B cell (primary cell): ENCODE measurements around the gene CHKB. TPM values are rescaled to one million over a fixed set of nuclear protein-coding genes. Genes with fewer than 3 reads are reported as not detected.

ENCODE experiments used
- ATAC-seq: fragments of 200-7000 bp; cut with Tn5 transposase; one replicate; pipeline ENCODE4 v1.10.0; 2021; ENCODE audit warnings: low read depth, mild to moderate bottlenecking, moderate number of reproducible peaks, moderate library complexity
- CTCF ChIA-PET: fragments of 350-600 bp; sonication (Branson Sonifier 250); formaldehyde crosslinking; loops from one replicate; lab custom pipeline; 2021; ENCODE audit warnings: antibody characterized with exemption, inconsistent platforms; lab: Charles Lee
- POLR2A ChIA-PET: fragments of 350-600 bp; sonication (Branson Sonifier 250); formaldehyde crosslinking; loops from one replicate; lab custom pipeline; 2021; ENCODE audit warnings: antibody characterized with exemption; lab: Charles Lee
- DNase-seq: peaks from one replicate; pipeline ENCODE4 v3.0.0; 2013
- H2AFZ ChIP-seq: 2 replicates; pipeline ENCODE4 v1.6.1; 2012; ENCODE audit warnings: mild to moderate bottlenecking, low read depth, low read length; ENCODE audit not compliant: insufficient read depth, poor library complexity, severe bottlenecking
- H3K27ac ChIP-seq, 2 donors: 1 replicate in 1 of 2; 2 replicates in 1 of 2; pipeline ENCODE4 v1.5.1; 2012 to 2013; ENCODE audit warnings: low read length in 2 of 2, mild to moderate bottlenecking in 2 of 2, moderate library complexity in 1 of 2
- H3K27me3 ChIP-seq, 4 experiments: fragments of 200-600 bp in 1 of 4; sonication (generic) in 1 of 4; replicated peaks in 1 of 4; 1 replicate in 2 of 4; 2 replicates in 2 of 4; pipeline versions ENCODE4 v1.6.1 to v1.7.0; 2013 to 2016; ENCODE audit warnings: low read length in 3 of 4, mild to moderate bottlenecking in 2 of 4, mixed read lengths in 1 of 4, moderate library complexity in 1 of 4; ENCODE audit not compliant: insufficient read depth in 4 of 4, control insufficient read depth in 3 of 4; ENCODE audit errors: control extremely low read depth in 1 of 4
- H3K36me3 ChIP-seq, 2 experiments: replicated peaks in 1 of 2; 1 replicate in 1 of 2; 2 replicates in 1 of 2; pipeline versions ENCODE4 v1.6.1 to v1.7.1; 2013; ENCODE audit warnings: low read length in 1 of 2; ENCODE audit not compliant: insufficient read depth in 2 of 2, control insufficient read depth in 1 of 2; ENCODE audit errors: control extremely low read depth in 1 of 2, extremely low read depth in 1 of 2
- H3K4me1 ChIP-seq, 2 donors: fragments of 200-600 bp in 1 of 2; sonication (generic) in 1 of 2; 1 replicate in 1 of 2; 2 replicates in 1 of 2; pipeline versions ENCODE4 v1.5.1 to v1.6.1; 2013 to 2017; ENCODE audit warnings: low read length in 2 of 2; ENCODE audit not compliant: control insufficient read depth in 2 of 2, insufficient read depth in 2 of 2
- H3K4me2 ChIP-seq: replicated peaks from 2 replicates; pipeline ENCODE3; 2012; ENCODE audit warnings: mild to moderate bottlenecking, low read depth, low read length; ENCODE audit not compliant: poor library complexity, severe bottlenecking
- H3K4me3 ChIP-seq, 5 experiments: fragments of 200-600 bp in 1 of 5; sonication (generic) in 1 of 5; 1 replicate in 3 of 5; 2 replicates in 2 of 5; pipeline versions ENCODE4 v1.5.1 to v1.7.0; 2011 to 2016; ENCODE audit warnings: low read length in 4 of 5, mild to moderate bottlenecking in 4 of 5, low read depth in 2 of 5, control low read depth in 1 of 5, moderate library complexity in 1 of 5; ENCODE audit not compliant: insufficient read depth in 1 of 5; ENCODE audit errors: control extremely low read depth in 1 of 5, extremely low read depth in 1 of 5
- H3K79me2 ChIP-seq: fragments of 200-600 bp; sonication (generic); one replicate; pipeline ENCODE4 v1.6.0; 2016; ENCODE audit warnings: low read length; ENCODE audit not compliant: control insufficient read depth, insufficient read depth
- H3K9ac ChIP-seq: fragments of 200-600 bp; sonication (generic); 2 replicates; pipeline ENCODE4 v1.6.1; 2017; ENCODE audit warnings: mild to moderate bottlenecking, low read length, moderate library complexity
- H3K9me3 ChIP-seq, 3 donors: one replicate each; pipeline versions ENCODE4 v1.6.1 to v1.7.1; 2013; ENCODE audit warnings: low read length in 2 of 3; ENCODE audit not compliant: control insufficient read depth in 2 of 3, insufficient read depth in 1 of 3; ENCODE audit errors: control extremely low read depth in 1 of 3
- H4K20me1 ChIP-seq: 2 replicates; pipeline ENCODE4 v1.6.0; 2012; ENCODE audit warnings: mild to moderate bottlenecking, low read length; ENCODE audit not compliant: insufficient read depth, control insufficient read depth, poor library complexity, severe bottlenecking
- H3K27ac Mint-ChIP-seq: one replicate; pipeline ENCODE4 v1.8.0; 2021; ENCODE audit warnings: mixed read lengths
- H3K27me3 Mint-ChIP-seq: one replicate; pipeline ENCODE4 v1.8.0; 2021; ENCODE audit warnings: mixed read lengths
- H3K4me1 Mint-ChIP-seq: one replicate; pipeline ENCODE4 v1.8.0; 2021; ENCODE audit warnings: mixed read lengths
- H3K4me3 Mint-ChIP-seq: one replicate; pipeline ENCODE4 v1.8.0; 2021; ENCODE audit warnings: mixed read lengths
- H3K9me3 Mint-ChIP-seq: one replicate; pipeline ENCODE4 v1.8.0; 2022; ENCODE audit warnings: mixed read lengths; ENCODE audit not compliant: insufficient read depth
- CTCF ChIP-seq: fragments of 200-600 bp; IDR thresholded peaks from one replicate; pipeline ENCODE4 v1.8.0; 2022; ENCODE audit warnings: antibody characterized with exemption, mild to moderate bottlenecking
- EZH2 ChIP-seq: IDR thresholded peaks from 2 replicates; pipeline ENCODE4 v1.6.1; 2012; ENCODE audit warnings: borderline replicate concordance, low read depth, mild to moderate bottlenecking, moderate library complexity, low read length; ENCODE audit not compliant: insufficient read depth, poor library complexity, severe bottlenecking
- WGBS: methylation state at CpG from one replicate; pipeline ENCODE4 v1.1.5; 2013; ENCODE audit warnings: missing lambda C conversion rate; ENCODE audit not compliant: insufficient coverage; 5-methylcytosine and 5-hydroxymethylcytosine counted together
- intact Hi-C: fragments of 100-400 bp; cut with micrococcal nuclease; formaldehyde crosslinking; loops from one replicate; pipeline ENCODE4 v1.10.0; 2022
- polyA plus RNA-seq: library from polyadenylated mRNA; depleted of rRNA; stranded (reverse); fragments of >200 nt; gene quantifications from 2 replicates; pipeline ENCODE4 v1.2.3, GENCODE V29; 2012
- total RNA-seq, 2 donors: library from RNA; stranded (reverse); fragments of 120-200 nt in 1 of 2; gene quantifications; 1 replicate in 1 of 2; 2 replicates in 1 of 2; pipeline versions ENCODE4 v1.2.3 to v1.2.4, GENCODE V29; 2013 to 2022

The CHKB gene
- total and polyA plus RNA-seq, 2 donors (not counting 1 experiment from before 2014, with no cell fraction given) = 238 to 309 TPM

DNA sequence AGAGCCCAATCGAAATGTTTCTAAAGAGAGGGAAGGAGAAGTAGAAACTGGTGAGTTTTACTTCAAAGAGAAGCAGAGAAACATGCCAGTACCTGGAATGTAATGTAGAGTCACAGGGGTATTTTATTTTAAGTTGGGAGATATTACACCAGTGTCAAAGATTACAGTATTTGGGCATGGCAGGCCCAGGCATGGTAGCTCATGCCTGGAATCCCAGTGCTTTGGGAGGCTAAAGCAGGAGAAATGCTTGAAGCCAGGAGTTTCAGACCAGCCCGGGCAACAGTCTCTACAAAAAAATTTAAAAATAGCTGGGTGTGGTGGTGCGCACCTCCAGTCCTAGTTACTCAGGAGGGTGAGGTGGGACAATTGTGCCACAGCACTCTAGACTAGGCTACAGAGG is 22.6 kb downstream of the CHKB start:
- Histone ChIP-seq H3K4me3 (no peak overlapping the region), H3K36me3 (no peaks in the 10 kb centered on the region), H3K27ac (no peak overlapping the region), H3K4me2 (no peak overlapping the region), H3K9ac (no peak overlapping the region), H3K4me1 (peaks cover 5 to 9% of the 10 kb centered on the region in 2 donors), H4K20me1 (no peaks in the 10 kb centered on the region), H3K79me2 (no peaks in the 10 kb centered on the region), H3K27me3 (no peaks in the 10 kb centered on the region), H3K9me3 (no peaks in the 10 kb centered on the region), H2AFZ (no peak overlapping the region)
- DNase-seq = no peak
- Mint-ChIP-seq H3K27me3 (no peaks in the 10 kb centered on the region), H3K9me3 (no peaks in the 10 kb centered on the region), H3K4me1 (peaks cover 16% of the 10 kb centered on the region), H3K4me3 (no peak overlapping the region), H3K27ac (no peak overlapping the region)
- ATAC-seq = no peak
- WGBS = 78% methylated on average over 3 of the region's 3 CpGs
- no peak for TF ChIP-seq CTCF
- no peak for TF ChIP-seq EZH2
- ChIA-PET POLR2A (interaction anchor here (1.4 kb wide), 1 partner anchor 12 kb away, joined by 5 read pairs; no protein-coding TSS in a partner anchor), CTCF (interaction anchor here (1.0 to 2.7 kb wide), 5 partner anchors 12 to 62 kb away, joined by 3 to 13 read pairs (median 5); partner anchors contain the start of gene SCO2)
- intact Hi-C loops = no loop called here

GRCh38 chr22:50556703-50557102 is 25.9 kb downstream of the CHKB start:
- Mint-ChIP-seq H3K27me3 (no peaks in the 10 kb centered on the region), H3K4me1 (peaks cover 6% of the 10 kb centered on the region), H3K27ac (no peak overlapping the region), H3K4me3 (no peak overlapping the region), H3K9me3 (no peaks in the 10 kb centered on the region)
- H4K20me1 ChIP-seq = no peaks in the 10 kb centered on the region
- peaks cover under 1% of the 10 kb centered on the region for H3K79me2 ChIP-seq
- no CpG with 5 or more reads among the region's 5 CpGs for WGBS
- ATAC-seq (no peak), DNase-seq (no peak)
- ChIA-PET POLR2A (interaction anchor here (1.7 kb wide), 1 partner anchor 25 kb away, joined by 5 read pairs; no protein-coding TSS in a partner anchor), CTCF (interaction anchor here (0.7 to 1.9 kb wide), 5 partner anchors 8 to 625 kb away, joined by 3 to 6 read pairs (median 4); partner anchors contain the start of gene SCO2)
- no peak overlapping the region for H2AFZ ChIP-seq
- no peak overlapping the region for H3K4me2 ChIP-seq
- no peak overlapping the region for H3K4me3 ChIP-seq
- no peak overlapping the region for H3K9ac ChIP-seq
- TF ChIP-seq CTCF (no peak), EZH2 (no peak)
- no peak overlapping the region for H3K27ac ChIP-seq
- no peaks in the 10 kb centered on the region for H3K9me3 ChIP-seq
- H3K4me1 ChIP-seq = no peaks in the 10 kb centered on the region
- no peaks in the 10 kb centered on the region for H3K27me3 ChIP-seq
- H3K36me3 ChIP-seq = no peaks in the 10 kb centered on the region
- intact Hi-C loops = no loop called here
